ENCODE measurements around the gene THYN1. TPM values are rescaled to one million over a fixed set of nuclear protein-coding genes. Genes with fewer than 3 reads are reported as not detected.
A peak's percentile ranks its signal among the peaks of the same experiment; 100 is the strongest.

Gene THYN1
- total RNA-seq, 1 experiment from 2014 or later: 33.6 TPM

- intact Hi-C loops (cut with micrococcal nuclease; ENCODE audit: unreplicated experiment): no loop called here
- no peak for DNase-seq (ENCODE audit: low read depth, low spot score)
- no TSS peak for BruUV-seq (replicated peaks)
- ChIA-PET POLR2A (no interaction called here), CTCF (interaction anchor here (0.7 kb wide), 2 partner anchors 47 to 1560 kb away, joined by 8 to 25 read pairs; no protein-coding TSS in a partner anchor)
- H3K27me3 ChIP-seq (ENCODE audit: control insufficient read depth, insufficient read depth, low read length): no peaks in the 10 kb centered on the region
- no peaks in the 10 kb centered on the region for H3K9me3 ChIP-seq (ENCODE audit: control insufficient read depth, insufficient read depth, low read depth, low read length)
- H3K4me1 ChIP-seq (ENCODE audit: control insufficient read depth, insufficient read depth, low read length): no peaks in the 10 kb centered on the region
- peak; percentile 72; the same call in 1 of the 2 replicates for ATAC-seq
- in situ Hi-C loops (cut with HindIII; ENCODE audit: low pct_unique_long_range_greater_than_20kb, low sequenced_read_pairs): no loop called here
- H3K27ac ChIP-seq (ENCODE audit: low read length): no peak overlapping the region
- H3K4me3 ChIP-seq (ENCODE audit: low read depth in 2 of 2, low read length in 2 of 2): no peak overlapping the region
- TF ChIP-seq CTCF (IDR thresholded peaks at IDR 0.05) (peak; percentile 96), TCF7L2 (IDR thresholded peaks at IDR 0.05; ENCODE audit: low read depth, low read length) (no peak)
- H3K36me3 ChIP-seq (ENCODE audit: control insufficient read depth, insufficient read depth, low read length): peaks cover 53% of the 10 kb centered on the region
Observed at GRCh38 chr11:134207538-134208239, 45.5 kb downstream of the THYN1 start.

GRCh38 chr11:134206185-134206584 is 47.0 kb downstream of the THYN1 start:
- in situ Hi-C loops (cut with HindIII; ENCODE audit: low pct_unique_long_range_greater_than_20kb, low sequenced_read_pairs): no loop called here
- TF ChIP-seq TCF7L2 (IDR thresholded peaks at IDR 0.05; ENCODE audit: low read depth, low read length) (no peak), POLR2AphosphoS5 (IDR thresholded peaks at IDR 0.05; ENCODE audit: low read depth, low read length) (no peak), SIN3A (IDR thresholded peaks at IDR 0.05; ENCODE audit: borderline replicate concordance, insufficient read depth, low read depth, low read length) (no peak), REST (IDR thresholded peaks at IDR 0.05; ENCODE audit: insufficient read depth in 1 of 2, low read depth in 2 of 2, low read length in 1 of 2) (no peak), CTCF (IDR thresholded peaks at IDR 0.05) (no peak)

More at GRCh38 chr11:134206185-134206584, 47.0 kb downstream of the THYN1 start:
- intact Hi-C loops (cut with micrococcal nuclease; ENCODE audit: unreplicated experiment): no loop called here
- no TSS peak for BruUV-seq (replicated peaks)
- H3K9me3 ChIP-seq (ENCODE audit: control insufficient read depth, insufficient read depth, low read depth, low read length): no peaks in the 10 kb centered on the region
- CTCF ChIA-PET: no interaction called here
- POLR2A ChIA-PET: no interaction called here
- H3K27ac ChIP-seq (ENCODE audit: low read length): no peak overlapping the region
- ATAC-seq: no peak
- peaks cover 53% of the 10 kb centered on the region for H3K36me3 ChIP-seq (ENCODE audit: control insufficient read depth, insufficient read depth, low read length)
- DNase-seq (ENCODE audit: low read depth, low spot score): no peak
- no peaks in the 10 kb centered on the region for H3K4me1 ChIP-seq (ENCODE audit: control insufficient read depth, insufficient read depth, low read length)
- H3K4me3 ChIP-seq (ENCODE audit: low read depth in 2 of 2, low read length in 2 of 2): no peak overlapping the region
- no peaks in the 10 kb centered on the region for H3K27me3 ChIP-seq (ENCODE audit: control insufficient read depth, insufficient read depth, low read length)

All from Panc1 (cell line).